Measurements from ENCODE around the gene OSBPL9. TPM values are rescaled to one million over a fixed set of nuclear protein-coding genes. Genes with fewer than 3 reads are reported as not detected.
A peak's percentile ranks its signal among the peaks of the same experiment; 100 is the strongest.
"Not testable (repeated sequence)": the region's sequence is repeated elsewhere in the genome, so short reads cannot be mapped to it uniquely, and the experiment has no call there.

The OSBPL9 gene
- total RNA-seq, 1 donor from 2014 or later: 72.2 TPM

GRCh38 chr1:51729824-51730301 is 113.0 kb downstream of the OSBPL9 start:
- intact Hi-C loops (cut with DNase I): no loop called here
- Histone ChIP-seq H3K36me3 (no peaks in the 10 kb centered on the region), H3K4me1 (peaks cover 68% of the 10 kb centered on the region)

GRCh38 chr1:51731998-51732397 is 115.1 kb downstream of the OSBPL9 start:
- Histone ChIP-seq H3K4me3 (no peak overlapping the region), H3K27ac (no peak overlapping the region), H3K4me1 (peaks cover 88% of the 10 kb centered on the region), H3K9me3 (no peaks in the 10 kb centered on the region), H3K27me3 (no peaks in the 10 kb centered on the region), H3K36me3 (no peaks in the 10 kb centered on the region)
- TF ChIP-seq CTCF (IDR thresholded peaks at IDR 0.05) (no peak), POLR2A (IDR thresholded peaks at IDR 0.05) (no peak), POLR2AphosphoS5 (IDR thresholded peaks at IDR 0.05; ENCODE audit: insufficient read depth in 1 of 2, low read depth in 1 of 2) (no peak)
- DNase-seq (ENCODE audit: extremely low spot score in 2 of 2): no peak
- intact Hi-C loops (cut with DNase I): no loop called here

More at GRCh38 chr1:51729824-51730301, 113.0 kb downstream of the OSBPL9 start:
- no peaks in the 10 kb centered on the region for H3K9me3 ChIP-seq
- peak overlapping the region; percentile 87 for H3K27ac ChIP-seq
- DNase-seq (ENCODE audit: extremely low spot score in 2 of 2): no peak
- TF ChIP-seq CTCF (IDR thresholded peaks at IDR 0.05): no peak
- TF ChIP-seq POLR2A (IDR thresholded peaks at IDR 0.05): no peak
- TF ChIP-seq POLR2AphosphoS5 (IDR thresholded peaks at IDR 0.05; ENCODE audit: insufficient read depth in 1 of 2, low read depth in 1 of 2): no peak
- peak overlapping the region; percentile 68 to 85 for H3K4me3 ChIP-seq
- H3K27me3 ChIP-seq: no peaks in the 10 kb centered on the region

- Histone ChIP-seq H3K4me1 (peaks cover 96% of the 10 kb centered on the region), H3K4me3 (no peak overlapping the region), H3K27me3 (no peaks in the 10 kb centered on the region), H3K36me3 (no peaks in the 10 kb centered on the region), H3K9me3 (no peaks in the 10 kb centered on the region), H3K27ac (peak overlapping the region; percentile 65)
- TF ChIP-seq CTCF (IDR thresholded peaks at IDR 0.05) (no peak), POLR2AphosphoS5 (IDR thresholded peaks at IDR 0.05; ENCODE audit: insufficient read depth in 1 of 2, low read depth in 1 of 2) (no peak), POLR2A (IDR thresholded peaks at IDR 0.05) (no peak)
- intact Hi-C loops (cut with DNase I): no loop called here
- no peak for DNase-seq (ENCODE audit: extremely low spot score in 2 of 2)
These were observed 116.0 kb downstream of the OSBPL9 start for GRCh38 chr1:51732701-51733425.

- H3K4me1 ChIP-seq: peaks cover 91% of the 10 kb centered on the region
- H3K27ac ChIP-seq: peak overlapping the region; percentile 65
- H3K9me3 ChIP-seq; intact Hi-C loops (cut with DNase I); DNase-seq (ENCODE audit: extremely low spot score in 2 of 2); H3K36me3 ChIP-seq; H3K27me3 ChIP-seq; H3K4me3 ChIP-seq: not testable (repeated sequence)
These were observed 116.5 kb downstream of the OSBPL9 start for GRCh38 chr1:51733426-51733774.

- no peak for TF ChIP-seq POLR2A (IDR thresholded peaks at IDR 0.05)
- TF ChIP-seq CTCF (IDR thresholded peaks at IDR 0.05): no peak
- no peak for TF ChIP-seq POLR2AphosphoS5 (IDR thresholded peaks at IDR 0.05; ENCODE audit: insufficient read depth in 1 of 2, low read depth in 1 of 2)
- DNase-seq (ENCODE audit: extremely low spot score in 2 of 2): no peak
- Histone ChIP-seq H3K4me3 (no peak overlapping the region), H3K27ac (peak overlapping the region; percentile 65), H3K27me3 (no peaks in the 10 kb centered on the region), H3K9me3 (no peaks in the 10 kb centered on the region), H3K4me1 (peaks cover 85% of the 10 kb centered on the region), H3K36me3 (no peaks in the 10 kb centered on the region)
- intact Hi-C loops (cut with DNase I): no loop called here
These were observed 117.1 kb downstream of the OSBPL9 start for GRCh38 chr1:51733793-51734522.
